WTC11 (cell line): Measurements from ENCODE around the gene ZNF827. TPM values are rescaled to one million over a fixed set of nuclear protein-coding genes. Genes with fewer than 3 reads are reported as not detected.

Source experiments
- ATAC-seq: fragments of 200-7000 bp; cut with Tn5 transposase; 2 replicates; pipeline ENCODE4 v1.10.0; 2021; ENCODE audit warnings: mild to moderate bottlenecking, moderate library complexity
- CTCF ChIA-PET: fragments of 300-600 bp; sonication (Branson Sonifier 250); formaldehyde crosslinking; loops from one replicate; lab custom pipeline; 2021; ENCODE audit warnings: antibody characterized with exemption; lab: Charles Lee
- POLR2A ChIA-PET: fragments of 350-600 bp; sonication (Branson Sonifier 250); formaldehyde crosslinking; loops from one replicate; lab custom pipeline; 2021; ENCODE audit warnings: antibody characterized with exemption; lab: Charles Lee
- DNase-seq: peaks from one replicate; pipeline ENCODE4 v3.0.0; 2021; ENCODE audit warnings: low spot score
- H3K27ac Mint-ChIP-seq: 2 replicates; pipeline ENCODE4 v1.8.0; 2021; ENCODE audit warnings: mixed read lengths
- H3K27me3 Mint-ChIP-seq: 2 replicates; pipeline ENCODE4 v1.8.0; 2021; ENCODE audit warnings: low read depth, mild to moderate bottlenecking, moderate library complexity, mixed read lengths
- H3K36me3 Mint-ChIP-seq: 2 replicates; pipeline ENCODE4 v1.8.0; 2021; ENCODE audit warnings: mixed read lengths
- H3K4me1 Mint-ChIP-seq: 2 replicates; pipeline ENCODE4 v1.8.0; 2022; ENCODE audit warnings: mixed read lengths
- H3K4me3 Mint-ChIP-seq: 2 replicates; pipeline ENCODE4 v1.8.0; 2021; ENCODE audit warnings: mild to moderate bottlenecking, moderate library complexity, mixed read lengths
- H3K9me3 Mint-ChIP-seq: 2 replicates; pipeline ENCODE4 v1.8.0; 2021; ENCODE audit warnings: mixed read lengths
- CBFB ChIP-seq: sonication (generic); formaldehyde crosslinking; IDR thresholded peaks from 2 replicates; pipeline ENCODE4 v1.8.1; 2022; ENCODE audit warnings: mild to moderate bottlenecking, low read depth, missing genetic modification reagents
- CREB1 ChIP-seq: sonication (generic); formaldehyde crosslinking; IDR thresholded peaks from 2 replicates; pipeline ENCODE4 v1.8.0; 2023; ENCODE audit warnings: mild to moderate bottlenecking, missing genetic modification reagents
- FOXJ3 ChIP-seq: sonication (generic); formaldehyde crosslinking; IDR thresholded peaks from 2 replicates; pipeline ENCODE4 v1.9.0; 2021; ENCODE audit warnings: missing genetic modification reagents, mild to moderate bottlenecking, borderline replicate concordance
- FOXK1 ChIP-seq: sonication (generic); formaldehyde crosslinking; IDR thresholded peaks from 2 replicates; pipeline ENCODE4 v1.8.0; 2022; ENCODE audit warnings: mild to moderate bottlenecking, moderate library complexity, missing genetic modification reagents
- GTF2I ChIP-seq: fragments of 250-450 bp; sonication (Bioruptor Pico); conservative IDR thresholded peaks from 2 replicates; pipeline ENCODE4 v1.4.0; 2021; ENCODE audit warnings: mild to moderate bottlenecking
- JUN ChIP-seq: sonication (generic); formaldehyde crosslinking; IDR thresholded peaks from 2 replicates; pipeline ENCODE4 v1.8.0; 2023; ENCODE audit warnings: mild to moderate bottlenecking, missing genetic modification reagents
- NR1H2 ChIP-seq: sonication (generic); formaldehyde crosslinking; IDR thresholded peaks from 2 replicates; pipeline ENCODE4 v1.9.0; 2021; ENCODE audit warnings: mild to moderate bottlenecking, moderate library complexity, missing genetic modification reagents
- RORB ChIP-seq: fragments of 250-450 bp; sonication (Bioruptor Pico); IDR thresholded peaks from 2 replicates; pipeline ENCODE4 v1.9.0; 2021; ENCODE audit warnings: mild to moderate bottlenecking
- SMAD3 ChIP-seq: sonication (generic); formaldehyde crosslinking; IDR thresholded peaks from 2 replicates; pipeline ENCODE4 v1.8.0; 2022; ENCODE audit warnings: missing genetic modification reagents, mild to moderate bottlenecking, borderline replicate concordance
- SMAD4 ChIP-seq: sonication (generic); formaldehyde crosslinking; IDR thresholded peaks from 2 replicates; pipeline ENCODE4 v1.8.0; 2022; ENCODE audit warnings: mild to moderate bottlenecking, missing genetic modification reagents
- ZNF219 ChIP-seq: sonication (generic); formaldehyde crosslinking; IDR thresholded peaks from 2 replicates; pipeline ENCODE4 v1.8.0; 2023; ENCODE audit warnings: missing genetic modification reagents, mild to moderate bottlenecking, borderline replicate concordance
- ZNF232 ChIP-seq: sonication (generic); formaldehyde crosslinking; IDR thresholded peaks from 2 replicates; pipeline ENCODE4 v1.8.0; 2022; ENCODE audit warnings: mild to moderate bottlenecking, missing genetic modification reagents
- ZNF317 ChIP-seq: sonication (generic); formaldehyde crosslinking; IDR thresholded peaks from 2 replicates; pipeline ENCODE4 v1.8.1; 2023; ENCODE audit warnings: low read depth, mild to moderate bottlenecking, moderate library complexity, missing genetic modification reagents, borderline replicate concordance
- ZNF423 ChIP-seq: fragments of 250-450 bp; sonication (Bioruptor Pico); IDR thresholded peaks from 2 replicates; pipeline ENCODE4 v2.1.2; 2022; ENCODE audit warnings: mild to moderate bottlenecking, moderate library complexity
- ZNF671 ChIP-seq: fragments of 250-450 bp; sonication (Bioruptor Pico); IDR thresholded peaks from 2 replicates; pipeline ENCODE4 v1.8.0; 2021; ENCODE audit warnings: mild to moderate bottlenecking
- total RNA-seq: library from RNA; stranded (reverse); gene quantifications from 3 replicates; pipeline ENCODE4 v1.2.3, GENCODE V29; 2021
- TF ChIP-seq, protein P1 (sequence below): sonication (generic); formaldehyde crosslinking; IDR thresholded peaks from 2 replicates; pipeline ENCODE4 v1.8.1; 2022; ENCODE audit warnings: missing genetic modification reagents, borderline replicate concordance
- TF ChIP-seq, protein P2 (sequence below): sonication (generic); formaldehyde crosslinking; IDR thresholded peaks from 2 replicates; pipeline ENCODE4 v1.8.1; 2023; ENCODE audit warnings: mild to moderate bottlenecking, missing genetic modification reagents
- TF ChIP-seq, protein P3 (sequence below): fragments of 250-450 bp; sonication (Bioruptor Pico); IDR thresholded peaks from 2 replicates; pipeline ENCODE4 v1.9.0; 2021; ENCODE audit warnings: moderate library complexity, mild to moderate bottlenecking, inconsistent platforms, borderline replicate concordance
- TF ChIP-seq, protein P4 (sequence below): sonication (generic); formaldehyde crosslinking; IDR thresholded peaks from 2 replicates; pipeline ENCODE4 v1.8.0; 2022; ENCODE audit warnings: mild to moderate bottlenecking, missing genetic modification reagents
- TF ChIP-seq, protein P5 (sequence below): sonication (generic); formaldehyde crosslinking; IDR thresholded peaks from 2 replicates; pipeline ENCODE4 v1.8.1; 2022; ENCODE audit warnings: low read depth, mild to moderate bottlenecking, moderate library complexity, missing genetic modification reagents, borderline replicate concordance

The ZNF827 gene
- total RNA-seq, 1 experiment from 2014 or later = 25.6 TPM

DNA sequence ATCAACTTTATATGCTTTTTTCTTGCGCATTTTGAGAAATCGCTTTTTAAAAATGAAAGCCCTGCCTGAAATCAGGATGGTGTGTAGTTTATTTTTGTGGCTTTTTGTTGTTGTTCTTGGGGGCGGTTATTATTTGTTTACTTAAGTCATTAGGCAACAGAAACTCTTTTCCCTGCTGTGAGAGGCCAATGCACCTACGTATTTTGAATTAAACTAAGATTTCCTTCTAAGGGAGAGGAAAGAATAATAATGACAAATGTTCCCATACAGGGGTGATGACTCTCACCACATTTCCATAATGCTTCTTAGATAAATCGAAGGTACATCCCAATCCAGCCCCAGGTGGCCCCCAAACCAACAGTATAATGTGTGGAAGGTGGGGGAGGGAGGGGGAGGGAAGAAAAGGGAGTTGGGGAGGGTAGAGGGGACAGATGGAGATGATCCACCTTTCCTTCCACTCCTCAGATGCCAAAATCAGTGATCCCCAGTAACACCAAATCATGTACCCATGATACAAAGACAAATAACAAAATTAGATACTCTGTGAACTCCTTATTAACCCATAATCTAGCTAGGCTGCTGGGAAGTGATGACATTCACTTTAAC lies 39.6 kb downstream of the ZNF827 start:
- ATAC-seq (peak; percentile 41), DNase-seq (no peak)
- peaks cover 32% of the 10 kb centered on the region for H3K36me3 Mint-ChIP-seq
- H3K9me3 Mint-ChIP-seq = no peaks in the 10 kb centered on the region
- TF ChIP-seq FOXK1 (no peak), FOXJ3 (CRISPR knock-in tag) (no peak)
- TF ChIP-seq, all 79 proteins: peak for 0
- Mint-ChIP-seq H3K4me1 (peaks cover 70% of the 10 kb centered on the region), H3K27ac (peak overlapping the region; percentile 86), H3K4me3 (0 out of 2 replicates have a peak overlapping the region, but pooled peaks have one; percentile 10), H3K27me3 (no peaks in the 10 kb centered on the region)
- CTCF ChIA-PET = interaction anchor here (1.5 to 2.3 kb wide), 2 partner anchors 11 to 225 kb away, joined by 3 to 12 read pairs; no protein-coding TSS in a partner anchor
- POLR2A ChIA-PET = no interaction called here

DNA sequence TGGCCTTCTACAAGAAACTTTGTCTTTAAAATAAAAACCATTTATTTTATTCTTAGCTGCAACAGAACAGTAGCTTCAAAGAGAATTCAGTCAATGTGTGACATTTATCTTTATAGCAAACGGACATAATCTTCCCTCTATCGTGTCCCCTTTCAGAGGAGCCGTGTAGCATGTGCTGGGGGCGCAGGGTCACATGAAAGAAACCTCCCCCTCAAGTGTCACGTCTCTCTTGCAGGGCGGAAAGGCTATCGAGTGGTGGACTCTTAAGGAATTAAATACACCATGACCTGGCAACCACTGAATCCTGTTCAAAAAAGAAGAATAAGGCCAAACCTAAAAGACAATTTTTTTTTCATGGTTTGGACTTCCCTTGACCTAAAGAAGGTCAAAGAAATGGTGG lies 40.2 kb downstream of the ZNF827 start:
- ChIA-PET POLR2A (no interaction called here), CTCF (interaction anchor here (2.3 kb wide), 1 partner anchor 10 kb away, joined by 12 read pairs; no protein-coding TSS in a partner anchor)
- Mint-ChIP-seq H3K9me3 (no peaks in the 10 kb centered on the region), H3K36me3 (peaks cover 29% of the 10 kb centered on the region), H3K4me3 (0 out of 2 replicates have a peak overlapping the region, but pooled peaks have one; percentile 8), H3K27ac (peak overlapping the region; percentile 86), H3K4me1 (peaks cover 74% of the 10 kb centered on the region), H3K27me3 (no peaks in the 10 kb centered on the region)
- TF ChIP-seq ZNF219 (CRISPR knock-in tag) = no peak
- no peak for TF ChIP-seq ZNF232 (CRISPR knock-in tag)
- TF ChIP-seq ZNF317 (CRISPR knock-in tag) = no peak
- TF ChIP-seq, protein P1, sequence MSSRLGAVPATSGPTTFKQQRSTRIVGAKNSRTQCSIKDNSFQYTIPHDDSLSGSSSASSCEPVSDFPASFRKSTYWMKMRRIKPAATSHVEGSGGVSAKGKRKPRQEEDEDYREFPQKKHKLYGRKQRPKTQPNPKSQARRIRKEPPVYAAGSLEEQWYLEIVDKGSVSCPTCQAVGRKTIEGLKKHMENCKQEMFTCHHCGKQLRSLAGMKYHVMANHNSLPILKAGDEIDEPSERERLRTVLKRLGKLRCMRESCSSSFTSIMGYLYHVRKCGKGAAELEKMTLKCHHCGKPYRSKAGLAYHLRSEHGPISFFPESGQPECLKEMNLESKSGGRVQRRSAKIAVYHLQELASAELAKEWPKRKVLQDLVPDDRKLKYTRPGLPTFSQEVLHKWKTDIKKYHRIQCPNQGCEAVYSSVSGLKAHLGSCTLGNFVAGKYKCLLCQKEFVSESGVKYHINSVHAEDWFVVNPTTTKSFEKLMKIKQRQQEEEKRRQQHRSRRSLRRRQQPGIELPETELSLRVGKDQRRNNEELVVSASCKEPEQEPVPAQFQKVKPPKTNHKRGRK = no peak
- TF ChIP-seq NR1H2 = no peak
- TF ChIP-seq ZNF671 (CRISPR knock-in tag) = no peak
- no peak for TF ChIP-seq JUN (CRISPR knock-in tag)
- TF ChIP-seq, protein P2, sequence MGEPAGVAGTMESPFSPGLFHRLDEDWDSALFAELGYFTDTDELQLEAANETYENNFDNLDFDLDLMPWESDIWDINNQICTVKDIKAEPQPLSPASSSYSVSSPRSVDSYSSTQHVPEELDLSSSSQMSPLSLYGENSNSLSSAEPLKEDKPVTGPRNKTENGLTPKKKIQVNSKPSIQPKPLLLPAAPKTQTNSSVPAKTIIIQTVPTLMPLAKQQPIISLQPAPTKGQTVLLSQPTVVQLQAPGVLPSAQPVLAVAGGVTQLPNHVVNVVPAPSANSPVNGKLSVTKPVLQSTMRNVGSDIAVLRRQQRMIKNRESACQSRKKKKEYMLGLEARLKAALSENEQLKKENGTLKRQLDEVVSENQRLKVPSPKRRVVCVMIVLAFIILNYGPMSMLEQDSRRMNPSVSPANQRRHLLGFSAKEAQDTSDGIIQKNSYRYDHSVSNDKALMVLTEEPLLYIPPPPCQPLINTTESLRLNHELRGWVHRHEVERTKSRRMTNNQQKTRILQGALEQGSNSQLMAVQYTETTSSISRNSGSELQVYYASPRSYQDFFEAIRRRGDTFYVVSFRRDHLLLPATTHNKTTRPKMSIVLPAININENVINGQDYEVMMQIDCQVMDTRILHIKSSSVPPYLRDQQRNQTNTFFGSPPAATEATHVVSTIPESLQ (CRISPR knock-in tag) = no peak
- no peak for TF ChIP-seq SMAD4 (CRISPR knock-in tag)
- no peak for TF ChIP-seq GTF2I (CRISPR knock-in tag)
- TF ChIP-seq RORB (CRISPR knock-in tag) = no peak
- TF ChIP-seq, protein P3, sequence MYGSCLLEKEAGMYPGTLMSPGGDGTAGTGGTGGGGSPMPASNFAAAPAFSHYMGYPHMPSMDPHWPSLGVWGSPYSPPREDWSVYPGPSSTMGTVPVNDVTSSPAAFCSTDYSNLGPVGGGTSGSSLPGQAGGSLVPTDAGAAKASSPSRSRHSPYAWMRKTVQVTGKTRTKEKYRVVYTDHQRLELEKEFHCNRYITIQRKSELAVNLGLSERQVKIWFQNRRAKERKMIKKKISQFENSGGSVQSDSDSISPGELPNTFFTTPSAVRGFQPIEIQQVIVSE = no peak
- TF ChIP-seq, protein P4, sequence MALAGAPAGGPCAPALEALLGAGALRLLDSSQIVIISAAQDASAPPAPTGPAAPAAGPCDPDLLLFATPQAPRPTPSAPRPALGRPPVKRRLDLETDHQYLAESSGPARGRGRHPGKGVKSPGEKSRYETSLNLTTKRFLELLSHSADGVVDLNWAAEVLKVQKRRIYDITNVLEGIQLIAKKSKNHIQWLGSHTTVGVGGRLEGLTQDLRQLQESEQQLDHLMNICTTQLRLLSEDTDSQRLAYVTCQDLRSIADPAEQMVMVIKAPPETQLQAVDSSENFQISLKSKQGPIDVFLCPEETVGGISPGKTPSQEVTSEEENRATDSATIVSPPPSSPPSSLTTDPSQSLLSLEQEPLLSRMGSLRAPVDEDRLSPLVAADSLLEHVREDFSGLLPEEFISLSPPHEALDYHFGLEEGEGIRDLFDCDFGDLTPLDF (CRISPR knock-in tag) = no peak
- TF ChIP-seq ZNF423 = no peak
- TF ChIP-seq CREB1 (CRISPR knock-in tag) = no peak
- no peak for TF ChIP-seq SMAD3
- TF ChIP-seq CBFB = no peak
- TF ChIP-seq, protein P5, sequence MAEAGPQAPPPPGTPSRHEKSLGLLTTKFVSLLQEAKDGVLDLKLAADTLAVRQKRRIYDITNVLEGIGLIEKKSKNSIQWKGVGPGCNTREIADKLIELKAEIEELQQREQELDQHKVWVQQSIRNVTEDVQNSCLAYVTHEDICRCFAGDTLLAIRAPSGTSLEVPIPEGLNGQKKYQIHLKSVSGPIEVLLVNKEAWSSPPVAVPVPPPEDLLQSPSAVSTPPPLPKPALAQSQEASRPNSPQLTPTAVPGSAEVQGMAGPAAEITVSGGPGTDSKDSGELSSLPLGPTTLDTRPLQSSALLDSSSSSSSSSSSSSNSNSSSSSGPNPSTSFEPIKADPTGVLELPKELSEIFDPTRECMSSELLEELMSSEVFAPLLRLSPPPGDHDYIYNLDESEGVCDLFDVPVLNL (CRISPR knock-in tag) = no peak
- ATAC-seq = no peak
- no peak for DNase-seq
